HCT116 (cell line): ENCODE results near the gene ALG2.

ENCODE experiments used
- CBX3 ChIP-seq: IDR thresholded peaks from 2 replicates; pipeline ENCODE4 v1.6.1; 2012; ENCODE audit warnings: low read depth
- CTCF ChIP-seq, 3 experiments: fragments of 200-600 bp in 1 of 3; sonication (generic) in 1 of 3; IDR thresholded peaks in 2 of 3; conservative IDR thresholded peaks in 1 of 3; 2 replicates each; pipeline ENCODE4 v1.5.1; 2012 to 2017; ENCODE audit warnings: low read depth in 2 of 3, low read length in 2 of 3, antibody characterized with exemption in 1 of 3, borderline replicate concordance in 1 of 3, control low read depth in 1 of 3, mild to moderate bottlenecking in 1 of 3, mixed read lengths in 1 of 3, mixed run types in 1 of 3, moderate library complexity in 1 of 3; ENCODE audit not compliant: insufficient read depth in 1 of 3
- POLR2A ChIP-seq: IDR thresholded peaks from 2 replicates; pipeline ENCODE4 v1.7.0; 2011; ENCODE audit warnings: borderline replicate concordance; ENCODE audit not compliant: insufficient read depth, insufficient read length; ENCODE audit errors: extremely low read depth
- POLR2AphosphoS5 ChIP-seq: IDR thresholded peaks from 2 replicates; pipeline ENCODE4 v1.6.1; 2011; ENCODE audit warnings: mild to moderate bottlenecking, low read depth, low read length, moderate library complexity
- YY1 ChIP-seq: IDR thresholded peaks from 2 replicates; pipeline ENCODE4 v1.6.1; 2011; ENCODE audit warnings: low read length, low read depth, moderate library complexity, mild to moderate bottlenecking; ENCODE audit not compliant: insufficient replicate concordance; ENCODE audit errors: extremely low read depth

- TF ChIP-seq CTCF (IDR thresholded peaks at IDR 0.05 in 2 of 3, conservative IDR thresholded peaks at IDR 0.05 in 1 of 3; ENCODE audit: borderline replicate concordance in 1 of 3, insufficient read depth in 1 of 3, low read depth in 2 of 3, low read length in 2 of 3): no peak
- no peak for TF ChIP-seq YY1
- no peak for TF ChIP-seq CBX3
- TF ChIP-seq POLR2AphosphoS5: no peak
- TF ChIP-seq POLR2A: no peak
These were observed 48.7 kb upstream of the ALG2 start for GRCh38 chr9:99270491-99270890.
